SHP77 treated with DMSO at 0.1 percent for 48 hours (cell line): ENCODE results near the gene TUFT1.

Source experiments
- DNase-seq: peaks from one replicate; lab custom pipeline; 2025; lab: John Stamatoyannopoulos, UW

The TUFT1 gene, protein sequence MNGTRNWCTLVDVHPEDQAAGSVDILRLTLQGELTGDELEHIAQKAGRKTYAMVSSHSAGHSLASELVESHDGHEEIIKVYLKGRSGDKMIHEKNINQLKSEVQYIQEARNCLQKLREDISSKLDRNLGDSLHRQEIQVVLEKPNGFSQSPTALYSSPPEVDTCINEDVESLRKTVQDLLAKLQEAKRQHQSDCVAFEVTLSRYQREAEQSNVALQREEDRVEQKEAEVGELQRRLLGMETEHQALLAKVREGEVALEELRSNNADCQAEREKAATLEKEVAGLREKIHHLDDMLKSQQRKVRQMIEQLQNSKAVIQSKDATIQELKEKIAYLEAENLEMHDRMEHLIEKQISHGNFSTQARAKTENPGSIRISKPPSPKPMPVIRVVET

DNA sequence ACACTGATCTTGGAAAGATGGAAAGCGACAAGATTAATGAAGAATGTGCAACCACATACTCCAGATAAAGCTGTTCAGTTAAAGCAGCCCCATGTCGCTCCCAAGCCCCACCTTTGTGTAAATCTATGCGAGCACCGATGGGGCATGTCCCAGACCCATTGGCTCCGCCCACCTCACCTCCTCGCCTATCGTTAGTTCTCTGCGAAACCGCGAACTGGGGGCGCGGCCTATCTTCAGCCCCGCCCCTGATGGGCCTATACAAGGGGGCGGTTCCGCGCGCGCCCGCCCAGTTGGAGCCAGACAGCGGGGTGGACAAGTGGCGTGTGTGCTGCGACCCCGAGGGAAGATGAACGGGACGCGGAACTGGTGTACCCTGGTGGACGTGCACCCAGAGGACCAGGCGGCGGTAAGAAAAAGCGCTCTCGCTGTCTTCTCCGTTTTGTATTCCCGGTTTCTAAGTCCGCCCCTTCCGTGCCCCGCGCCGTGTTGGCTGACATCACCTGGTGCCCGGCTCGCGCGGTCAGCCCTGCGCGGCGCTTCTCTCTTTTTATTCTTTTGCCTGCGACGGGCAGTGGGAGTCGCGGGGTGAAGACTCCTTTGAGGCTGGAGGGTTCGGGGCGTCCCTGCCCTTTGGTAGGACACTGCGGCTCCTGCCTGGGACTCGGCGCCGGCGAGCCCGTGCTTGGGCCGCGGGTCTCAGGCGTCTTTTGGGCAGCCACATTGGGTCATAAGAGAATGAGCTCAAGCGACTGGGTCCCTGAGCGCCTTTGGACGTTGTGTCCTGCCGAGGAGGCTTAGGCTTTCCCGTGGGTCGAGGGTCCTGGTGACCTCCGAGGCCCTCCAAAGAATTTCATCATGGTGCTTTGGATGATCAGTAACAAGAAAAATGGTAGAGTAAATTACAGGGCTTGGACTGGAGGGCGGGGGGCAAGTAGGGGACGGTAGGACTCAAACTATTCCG is at the start of gene TUFT1:
TSS of gene TUFT1 (plus strand) at position 289 of the 961 bp plus-strand sequence. CDS start at position 347, 58 bp downstream.
- peak; percentile 95 for DNase-seq

DNA sequence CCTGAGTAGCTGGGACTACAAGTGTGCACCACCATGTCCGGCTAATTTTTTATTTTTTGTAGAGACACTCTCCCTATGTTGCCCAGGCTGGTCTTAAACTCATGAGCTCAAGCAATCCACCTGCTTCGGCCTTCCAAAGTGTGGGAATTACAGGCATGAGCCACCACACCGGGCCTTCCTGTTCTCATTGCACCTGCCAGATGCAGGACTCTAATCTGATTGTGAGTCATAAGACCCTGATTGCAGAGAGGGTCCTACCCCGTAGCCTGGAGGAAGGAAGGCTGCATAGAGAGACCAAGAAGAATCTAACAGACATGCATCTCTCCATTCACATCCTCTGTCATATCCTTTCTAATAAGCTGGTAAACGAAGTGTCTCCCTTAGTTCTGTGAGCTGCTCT is 48.5 kb upstream of the TUFT1 start:
- no peak for DNase-seq

DNA sequence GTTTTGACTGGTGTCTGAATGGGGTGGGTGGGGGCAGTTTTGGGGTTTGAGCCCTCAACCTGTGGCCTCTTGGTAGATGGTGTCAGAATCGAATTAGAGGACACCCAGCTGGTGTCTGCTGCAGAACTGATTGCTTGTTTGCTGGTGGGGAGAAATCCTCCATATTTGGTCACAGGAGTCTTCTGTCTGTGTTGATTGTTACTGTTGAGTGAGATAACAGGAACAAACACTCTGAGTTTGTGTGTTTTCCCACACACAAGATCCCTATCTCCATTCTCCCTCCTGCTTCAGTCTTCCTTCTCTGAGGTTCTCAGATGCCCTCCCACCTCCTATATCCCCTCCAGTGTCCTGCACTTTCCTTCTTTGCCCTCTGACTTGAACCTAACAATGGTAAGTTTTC is 48.0 kb upstream of the TUFT1 start:
- no peak for DNase-seq

DNA sequence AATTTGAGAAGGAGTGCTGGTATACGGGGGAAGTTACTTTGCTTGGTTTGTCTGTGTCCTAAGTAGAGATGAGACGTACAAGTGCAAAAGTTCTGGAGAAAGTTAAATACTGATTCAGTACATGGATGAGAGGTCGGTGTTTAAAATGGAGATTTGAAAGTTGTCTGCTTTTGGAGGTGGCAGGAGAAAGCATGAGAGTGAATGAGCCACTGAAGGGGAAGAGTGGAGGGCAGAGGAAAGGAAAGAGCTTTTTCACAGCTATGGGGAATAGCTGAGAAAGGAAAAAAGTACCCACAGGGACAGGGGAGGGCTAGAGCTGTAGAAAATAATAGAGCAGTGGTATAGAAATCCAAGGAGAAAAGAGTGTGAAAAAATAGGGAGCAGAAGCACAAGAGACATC is 47.1 kb upstream of the TUFT1 start:
- no peak for DNase-seq

DNA sequence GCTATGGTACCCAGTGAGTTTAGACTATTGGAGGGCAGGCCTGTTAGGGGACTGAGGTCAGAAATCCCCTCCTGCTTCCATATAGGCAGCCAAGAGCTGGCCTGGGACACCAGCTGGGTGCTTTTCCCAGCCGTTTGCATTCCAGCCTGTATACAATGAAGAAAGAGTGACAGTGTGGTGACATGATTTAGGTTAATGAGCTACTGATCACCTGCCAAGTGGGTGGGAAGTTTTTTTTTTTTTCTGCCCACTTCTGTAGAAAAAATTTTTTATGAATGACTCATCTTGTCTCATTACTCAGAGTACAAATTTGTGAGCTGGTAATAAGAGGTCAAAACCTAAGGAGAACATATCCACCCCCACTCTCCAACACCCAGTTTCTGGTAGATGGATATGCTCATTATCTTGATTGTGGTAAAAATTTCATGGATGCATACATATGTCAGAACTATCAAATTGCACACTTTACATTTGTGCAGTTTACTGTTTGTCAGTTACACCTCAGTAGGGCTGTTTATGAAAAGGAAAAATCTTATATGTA is 45.3 kb upstream of the TUFT1 start:
- DNase-seq: peak; percentile 23

DNA sequence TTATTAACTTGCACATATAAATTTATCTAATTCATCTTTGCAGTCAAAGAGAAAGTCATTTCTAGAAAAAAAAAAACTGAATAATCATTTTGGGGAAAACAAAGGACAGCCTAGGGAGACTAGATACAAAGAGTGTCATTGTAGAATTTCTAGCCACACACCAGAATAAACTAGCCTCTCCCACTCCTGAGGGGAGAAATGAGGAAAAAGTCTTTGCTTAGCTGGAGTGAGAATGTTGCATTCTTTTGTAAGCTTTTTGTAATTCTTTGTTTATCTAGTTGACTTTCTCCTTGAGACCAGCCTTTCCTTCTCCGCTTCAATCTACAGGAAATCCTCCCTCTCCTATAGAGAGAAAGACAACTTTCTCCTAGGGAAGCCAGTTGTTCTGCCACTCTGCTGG is 44.8 kb upstream of the TUFT1 start:
- no peak for DNase-seq

DNA sequence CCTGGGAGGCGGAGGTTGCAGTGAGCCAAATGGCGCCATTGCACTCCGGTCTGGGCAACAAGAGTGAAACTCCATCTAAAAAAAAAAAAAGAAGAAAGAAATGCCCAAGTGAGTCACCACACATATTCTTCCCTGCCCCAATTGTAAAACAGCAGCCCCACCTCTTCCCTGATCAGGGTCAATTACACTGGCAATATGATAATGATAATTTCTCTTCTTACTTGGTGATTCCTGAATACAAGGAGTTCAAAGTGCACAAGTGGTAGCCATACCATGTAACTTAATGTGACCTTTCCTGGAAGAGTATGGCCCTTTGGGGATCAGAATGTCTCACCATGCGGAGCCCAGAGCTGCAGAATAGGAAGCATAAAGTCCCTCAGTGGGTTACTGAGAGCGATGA is 40.7 kb upstream of the TUFT1 start:
- no peak for DNase-seq

DNA sequence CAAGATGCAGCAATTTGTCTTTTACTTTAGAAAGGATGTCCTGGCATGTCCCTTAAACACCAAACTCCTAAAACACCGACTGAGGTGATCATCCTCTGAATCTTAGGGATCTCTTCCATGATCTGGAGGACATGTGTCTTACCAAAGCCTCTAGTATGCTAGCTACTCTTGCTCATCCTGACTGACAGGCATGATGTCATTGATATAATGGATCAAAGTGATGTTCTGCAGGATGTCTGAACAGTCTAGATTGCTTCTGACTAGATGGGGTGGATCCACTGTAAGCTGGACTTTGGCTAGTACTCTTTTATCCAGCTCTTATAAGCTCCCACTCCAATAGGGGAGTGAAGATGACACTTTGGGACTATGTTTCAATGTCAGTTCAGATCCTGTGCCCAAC is 40.2 kb upstream of the TUFT1 start:
- DNase-seq: no peak

DNA sequence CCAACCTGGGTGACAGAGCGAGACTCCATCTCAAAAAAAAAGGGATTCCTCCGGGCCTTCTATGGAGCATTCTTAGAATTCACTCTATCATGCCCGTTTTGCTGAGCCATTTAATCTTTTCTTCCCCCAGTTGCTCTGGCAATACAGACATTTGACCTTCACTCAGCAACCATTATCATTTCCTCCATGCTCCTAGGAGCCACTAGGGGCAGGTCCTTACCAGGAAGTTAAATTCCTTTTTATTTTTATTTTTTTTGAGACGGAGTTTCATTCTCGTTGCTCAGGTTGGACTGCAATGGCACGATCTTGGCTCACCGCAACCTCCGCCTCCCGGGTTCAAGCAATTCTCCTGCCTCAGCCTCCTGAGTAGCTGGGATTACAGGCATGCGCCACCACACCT is 38.6 kb upstream of the TUFT1 start:
- DNase-seq: no peak

DNA sequence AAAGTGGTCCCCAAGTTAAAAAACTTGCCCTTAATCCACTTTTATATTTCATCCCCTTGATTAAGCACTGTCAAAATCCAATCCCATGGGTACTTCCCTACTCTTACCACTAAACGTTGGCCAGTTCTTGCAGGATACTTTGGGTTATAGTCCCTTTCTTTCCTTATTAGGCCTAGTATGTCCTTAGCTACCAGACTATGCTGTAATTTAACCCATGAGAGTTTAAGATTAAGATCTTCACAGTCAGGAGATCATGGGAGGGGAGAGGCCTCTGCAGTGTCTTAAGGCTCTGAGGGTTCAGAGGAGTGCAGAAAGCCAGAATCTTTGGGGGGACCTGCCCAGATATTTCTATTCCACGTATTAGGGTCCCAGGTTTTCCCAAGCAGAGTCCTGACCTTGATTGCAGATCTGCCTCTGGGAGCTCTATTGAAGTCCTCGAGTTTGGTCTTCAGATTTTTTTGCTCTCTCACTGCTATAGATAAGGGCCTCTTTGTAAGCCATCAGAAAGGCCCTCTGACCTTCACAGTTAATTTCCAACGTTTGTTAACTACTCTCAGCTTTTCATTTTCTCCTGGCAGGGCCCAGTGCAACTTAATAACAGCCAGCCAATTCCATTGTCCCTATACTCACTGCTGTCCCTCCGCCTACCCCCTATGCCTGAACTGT is 37.9 kb upstream of the TUFT1 start:
- DNase-seq: no peak

DNA sequence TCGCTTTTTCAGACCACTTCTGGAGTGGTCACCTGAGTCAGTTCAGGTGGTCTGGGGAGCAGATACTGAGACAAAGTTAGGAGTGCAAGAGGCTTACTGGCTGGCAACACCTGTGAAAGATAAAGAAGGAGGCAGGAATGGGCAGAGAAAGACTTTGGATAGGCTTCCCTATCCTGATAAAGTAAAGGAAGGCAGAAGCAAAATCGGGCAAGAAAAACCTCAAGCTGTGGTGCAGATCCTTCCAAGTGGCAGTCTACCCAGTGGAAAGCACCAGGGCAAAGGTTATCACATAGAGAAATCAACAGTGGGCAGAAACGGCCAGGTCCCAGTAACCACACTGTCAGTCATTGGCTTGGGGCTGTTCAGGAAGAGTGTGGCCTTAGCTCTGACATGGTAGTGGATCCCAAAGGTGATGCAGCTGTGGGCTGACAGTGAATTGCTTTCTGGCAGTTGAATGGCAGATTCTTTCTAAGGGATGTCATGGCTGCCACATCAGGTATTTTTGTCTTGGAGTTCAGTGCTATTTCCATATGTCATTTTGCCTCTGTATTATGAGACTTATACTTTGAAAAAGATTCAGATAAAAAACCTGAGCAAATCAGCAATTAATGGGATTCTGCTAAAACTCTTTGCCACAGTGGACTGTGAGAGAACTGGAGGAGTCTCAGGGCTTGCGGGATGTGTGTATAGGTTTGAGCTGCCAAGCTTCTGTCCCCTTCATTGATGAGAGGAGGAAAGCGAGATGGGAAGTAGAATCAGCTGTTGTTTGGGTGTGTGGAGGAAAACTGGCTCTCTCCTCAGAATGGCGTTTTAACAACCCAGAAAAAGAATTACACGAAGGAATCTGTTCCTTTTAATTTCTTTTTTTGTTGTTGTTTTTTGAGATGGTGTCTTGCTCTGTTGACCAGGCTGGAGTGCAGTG is 37.0 kb upstream of the TUFT1 start:
- DNase-seq: no peak

DNA sequence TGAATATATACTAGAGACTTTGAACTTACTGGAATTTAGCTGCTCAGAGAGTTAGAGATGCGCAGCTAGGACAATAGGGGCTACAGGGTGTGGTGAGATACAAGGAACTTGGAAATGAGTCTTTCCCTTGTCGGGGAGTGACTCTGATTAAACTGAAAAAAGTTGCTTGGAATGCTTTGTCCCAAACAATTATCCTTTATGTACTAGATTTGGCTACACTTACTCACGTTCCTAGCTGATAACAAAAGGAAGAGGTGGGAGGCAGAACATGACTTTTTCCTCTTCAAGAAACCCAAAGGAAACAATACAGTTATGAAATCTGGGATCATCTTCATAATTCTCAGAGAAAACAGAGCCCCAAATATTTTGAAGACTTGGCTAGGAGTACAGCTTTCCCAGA is 35.9 kb upstream of the TUFT1 start:
- DNase-seq: no peak

DNA sequence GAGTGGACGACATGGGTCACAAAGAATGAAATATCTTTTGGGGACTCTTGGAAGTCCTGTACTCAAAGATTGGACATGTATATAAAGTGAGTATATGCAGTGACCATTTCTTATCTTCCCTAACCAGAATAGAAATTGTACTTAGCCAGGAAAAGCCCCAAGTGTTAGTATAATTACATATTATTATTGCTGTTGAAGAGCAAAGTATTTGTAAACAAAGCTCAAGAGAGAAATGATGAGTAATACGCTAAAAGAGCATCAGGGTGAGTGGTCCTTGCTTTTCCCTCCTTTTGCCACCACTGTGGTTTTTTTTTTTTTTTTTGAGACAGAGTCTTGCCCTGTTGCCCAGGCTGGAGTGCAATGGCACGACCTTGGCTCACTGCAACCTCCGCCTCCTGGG is 35.4 kb upstream of the TUFT1 start:
- DNase-seq: no peak

DNA sequence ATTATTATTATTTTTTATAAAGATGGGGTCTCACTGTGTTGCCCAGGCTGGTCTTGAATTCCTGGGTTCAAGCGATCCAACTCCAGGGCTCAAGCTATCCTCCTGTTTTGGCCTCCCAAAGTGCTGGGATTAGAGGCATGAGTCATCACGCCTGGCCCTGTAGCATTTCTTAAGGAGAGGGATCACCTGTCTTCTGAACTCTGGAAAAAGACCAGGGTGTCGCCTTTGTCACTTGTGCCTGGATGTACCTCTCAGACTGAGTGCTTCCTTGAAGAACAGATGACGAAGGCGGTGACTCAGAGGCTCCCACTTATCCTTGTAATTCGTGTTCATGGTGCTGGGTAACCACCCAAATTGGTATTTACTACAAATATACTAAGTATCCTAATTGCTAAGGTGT is 31.3 kb upstream of the TUFT1 start:
- DNase-seq: no peak

DNA sequence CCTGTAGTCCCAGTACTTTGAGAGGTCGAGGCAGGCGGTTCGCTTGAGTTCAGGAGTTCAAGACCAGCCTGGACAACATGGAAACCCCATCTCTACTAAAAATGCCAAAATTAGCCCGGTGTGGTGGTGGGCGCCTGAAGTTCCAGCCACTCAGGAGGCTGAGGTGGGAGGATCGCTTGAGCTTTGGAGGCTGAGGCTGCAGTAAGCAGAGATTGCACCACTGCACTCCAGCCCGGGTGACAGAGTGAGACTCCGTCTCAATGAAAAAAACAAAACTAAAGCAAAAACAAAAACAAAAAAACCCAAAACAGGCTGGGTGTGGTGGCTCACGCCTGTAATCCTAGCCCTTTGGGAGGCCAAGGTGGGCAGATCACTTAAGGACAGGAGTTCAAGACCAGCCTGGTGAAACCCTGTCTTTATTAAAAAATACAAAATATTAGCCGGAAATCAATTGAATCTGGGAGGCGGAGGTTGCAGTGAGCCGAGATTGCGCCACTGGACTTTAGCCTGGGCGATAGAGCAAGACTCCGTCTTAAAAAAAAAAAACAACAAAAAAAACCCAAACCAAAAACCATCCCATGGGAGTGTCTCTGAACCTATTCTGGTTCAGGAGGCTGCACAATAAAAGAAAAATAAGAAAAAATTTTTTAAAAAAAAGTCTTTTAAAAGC is 30.6 kb upstream of the TUFT1 start:
- no peak for DNase-seq

DNA sequence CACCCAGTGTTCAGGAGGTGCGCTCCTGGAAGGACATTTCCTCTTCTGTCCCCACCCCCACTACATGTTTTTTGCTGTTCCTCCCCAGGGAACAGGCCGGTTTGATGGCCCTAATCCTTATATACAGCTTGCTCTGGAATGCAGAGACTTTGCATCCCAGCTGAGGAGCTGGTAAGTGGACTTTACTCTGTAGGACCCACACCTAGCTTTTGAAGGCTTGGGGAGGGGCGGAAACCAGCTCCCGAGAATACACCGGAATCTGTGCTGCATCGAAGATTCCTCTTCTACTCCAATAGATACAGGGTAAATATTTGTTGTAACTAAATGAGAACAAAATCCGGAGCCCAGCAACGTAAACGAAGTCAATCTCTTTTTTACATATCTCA is 30.1 kb upstream of the TUFT1 start:
- DNase-seq: no peak

DNA sequence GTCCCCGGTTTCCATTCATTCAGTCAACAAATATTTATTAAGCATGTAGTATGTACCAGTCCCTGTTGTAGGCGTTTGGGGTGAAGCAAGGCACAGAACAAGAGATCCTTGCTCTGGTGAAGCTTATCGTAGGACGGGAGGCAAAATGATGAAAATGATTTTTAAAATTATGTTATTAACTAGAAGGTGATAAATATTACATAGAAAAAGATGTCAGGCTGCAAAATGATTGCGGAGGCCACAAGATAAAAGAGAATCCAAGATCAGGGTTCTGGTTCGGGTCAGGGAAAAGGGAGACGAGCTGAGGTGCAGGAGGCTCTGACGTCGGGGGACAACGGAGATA is 29.5 kb upstream of the TUFT1 start:
- DNase-seq: no peak

DNA sequence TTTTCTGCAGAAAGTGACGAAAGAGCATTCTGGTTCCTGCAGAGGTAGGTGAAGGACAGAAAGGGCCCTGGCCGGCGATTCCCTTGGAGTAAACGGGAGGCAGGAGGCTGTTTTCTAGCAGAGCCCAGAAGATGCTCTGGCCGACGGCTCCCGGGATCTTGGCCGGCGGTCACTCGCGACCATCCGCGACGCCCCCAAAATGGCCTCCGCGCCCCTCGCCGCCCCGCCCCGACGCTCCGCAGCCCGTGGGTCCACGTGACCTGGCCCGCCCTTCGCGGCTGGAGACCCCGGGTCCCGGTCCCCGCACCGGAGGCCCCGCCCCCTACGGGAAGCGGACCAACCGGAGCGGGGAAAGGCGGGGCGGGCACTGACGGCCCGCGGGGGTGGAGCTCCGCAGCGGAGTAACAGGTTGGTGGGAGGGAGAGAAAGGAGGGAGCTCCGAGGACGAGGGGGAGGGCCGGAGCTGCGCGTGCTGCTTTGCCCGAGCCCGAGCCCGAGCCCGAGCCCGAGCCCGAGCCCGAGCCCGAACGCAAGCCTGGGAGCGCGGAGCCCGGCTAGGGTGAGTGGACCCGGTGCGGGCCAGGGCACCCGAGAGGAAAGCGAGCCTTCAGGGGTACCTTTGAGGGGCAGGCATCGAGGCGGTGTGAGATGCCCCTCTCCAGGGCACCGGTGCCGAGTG is 29.0 kb upstream of the TUFT1 start, which contains the start of gene CGN:
TSS of gene CGN (plus strand) at position 431 of the 679 bp plus-strand sequence. CDS start 7,133 bp downstream, outside the sequence.
- peak; percentile 97 for DNase-seq

DNA sequence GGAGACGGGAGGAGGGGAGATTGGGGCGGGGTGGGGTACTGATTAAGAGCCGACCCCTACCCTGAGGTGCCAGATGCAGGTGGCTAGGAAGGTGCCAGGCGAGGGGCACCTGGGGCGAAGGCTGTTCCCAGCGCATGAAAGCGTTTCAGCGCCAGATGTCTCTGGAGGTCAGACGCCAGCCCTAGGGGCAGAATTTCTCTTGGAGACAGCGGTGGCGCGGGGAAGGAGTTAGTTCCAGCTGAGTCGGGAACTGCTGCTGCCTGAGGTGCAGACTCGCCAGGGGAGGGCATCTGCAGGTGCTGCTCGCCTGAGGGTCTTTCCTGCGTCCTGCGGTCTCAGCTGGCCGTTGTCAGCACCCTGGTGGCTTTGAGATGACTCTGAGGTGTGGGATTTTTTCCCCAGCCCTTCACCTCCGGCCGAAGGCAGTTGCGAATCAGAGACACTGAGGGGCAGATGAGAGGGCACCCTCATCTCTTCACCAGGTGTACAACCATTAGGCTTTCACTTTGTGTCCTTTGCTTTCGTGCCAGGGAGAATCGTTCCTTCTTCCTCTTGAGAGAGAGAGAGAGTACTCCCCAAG is 28.4 kb upstream of the TUFT1 start:
- DNase-seq: peak; percentile 62

DNA sequence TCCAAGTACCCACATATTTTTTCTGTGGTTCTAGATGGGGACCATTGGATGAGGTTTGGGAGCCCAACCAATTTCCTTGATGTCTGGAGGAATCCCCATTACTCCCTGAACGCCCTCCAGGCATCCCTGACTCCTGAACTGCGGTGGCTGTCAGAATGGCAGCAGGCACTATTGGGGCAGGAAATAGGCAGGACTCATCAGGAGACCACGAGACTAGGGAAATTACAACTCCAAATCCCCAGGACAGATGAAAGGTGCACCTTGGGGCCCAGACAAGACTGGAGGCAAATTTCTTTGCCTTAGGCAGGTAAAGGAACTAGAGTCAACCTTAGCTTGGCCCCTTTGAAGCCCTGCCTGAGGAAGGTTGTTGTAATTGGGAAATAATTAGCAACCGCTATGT is 27.8 kb upstream of the TUFT1 start:
- DNase-seq: no peak
